Stimulated activated CD4-positive, alpha-beta T cell treated with anti-CD3 and anti-CD28 coated beads, TNF-alpha, amount 100 ng/mL, for 4 hours (primary cell): ENCODE measurements around the gene DDX11.
"Not testable (repeated sequence)": the region's sequence is repeated elsewhere in the genome, so short reads cannot be mapped to it uniquely, and the experiment has no call there.

Experiments
- DNase-seq, 3 experiments: peaks; one replicate each; pipeline ENCODE4 v3.0.0-alpha.2; 2020; ENCODE audit warnings: low read depth in 3 of 3

Gene DDX11

DNA sequence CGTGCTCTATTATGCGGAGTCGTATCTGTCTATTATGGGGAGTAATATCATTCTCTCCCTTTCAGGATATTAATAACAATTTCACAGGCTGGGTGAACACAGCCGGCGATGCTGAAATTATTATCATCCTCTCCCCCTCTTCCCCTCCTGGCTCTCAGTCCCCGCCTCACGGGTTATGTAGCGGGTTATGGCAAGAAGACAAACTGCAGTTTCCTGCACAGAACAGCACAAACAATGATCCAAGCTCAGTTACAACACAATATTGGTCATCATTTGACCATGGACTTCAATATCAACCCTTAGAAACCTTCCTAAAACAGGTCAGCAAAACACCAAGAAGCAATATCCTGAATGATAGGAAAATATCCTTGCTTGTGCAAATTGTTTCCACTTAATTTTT lies 50.5 kb downstream of the DDX11 start:
- DNase-seq = not testable (repeated sequence)

DNA sequence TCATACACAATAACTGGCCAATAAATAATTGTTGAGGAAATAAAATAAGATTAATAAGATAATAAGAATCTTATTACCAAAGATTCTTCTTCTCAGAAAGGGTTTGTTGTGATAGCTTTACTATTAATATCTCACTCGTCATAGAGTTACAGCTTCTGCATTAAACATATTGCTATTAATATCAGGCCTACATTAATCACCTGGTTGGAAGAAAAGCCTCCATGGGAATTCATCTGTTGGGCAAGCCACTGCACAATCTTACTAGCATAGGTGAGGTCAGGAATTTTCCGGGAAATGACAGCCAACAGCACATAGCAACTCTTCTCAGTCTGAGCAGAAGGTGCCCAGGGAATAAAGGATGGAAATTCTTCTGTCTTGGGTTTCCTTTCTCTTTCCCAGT lies 51.5 kb downstream of the DDX11 start:
- not testable (repeated sequence) for DNase-seq

DNA sequence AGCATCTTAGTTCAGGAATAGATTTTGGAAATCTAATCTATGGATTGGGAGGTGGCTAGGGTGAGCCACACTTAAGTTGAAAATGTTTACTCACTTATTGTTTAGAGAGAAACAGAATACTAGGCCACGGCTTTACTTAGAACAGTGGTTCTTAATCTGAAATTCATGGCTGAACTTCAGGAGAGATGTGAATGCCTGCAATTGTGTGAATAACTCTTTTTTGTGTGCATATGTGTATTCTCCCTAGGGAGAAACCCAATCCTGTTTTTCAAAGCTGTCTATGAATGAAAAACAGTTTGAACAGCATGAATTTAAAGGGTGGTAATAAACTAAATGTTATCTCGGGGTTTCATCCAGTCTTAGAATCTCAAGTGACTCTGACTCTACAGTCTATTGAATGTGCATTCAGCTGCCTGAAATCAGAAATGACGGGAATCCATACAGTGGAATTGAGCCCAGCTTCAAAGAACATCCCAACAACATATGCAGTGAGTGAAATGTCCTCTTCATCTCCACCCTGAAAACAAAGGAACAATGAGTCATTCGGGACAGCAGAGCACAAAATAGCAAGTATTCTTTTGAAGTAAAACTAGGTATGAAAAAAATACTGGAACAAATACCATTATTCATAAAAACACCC lies 53.7 kb downstream of the DDX11 start:
- DNase-seq = not testable (repeated sequence)

DNA sequence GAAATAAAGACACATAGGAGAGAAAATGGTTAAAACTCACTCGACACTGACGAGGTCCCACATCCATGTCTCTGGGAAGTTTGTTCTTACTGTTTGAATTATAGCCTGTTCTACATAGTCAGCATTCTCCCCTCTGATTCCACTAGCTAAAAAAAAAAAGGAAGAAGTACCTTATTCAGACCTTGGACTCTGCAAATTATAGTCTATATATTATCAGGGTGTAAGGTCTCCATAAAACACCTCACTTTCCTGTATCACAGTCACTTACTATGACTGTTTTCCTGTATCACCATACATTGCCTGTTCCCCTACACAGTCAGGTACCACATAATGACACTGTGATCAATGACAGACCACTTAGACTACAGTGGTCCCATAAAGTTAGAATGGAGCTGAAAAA lies 62.9 kb downstream of the DDX11 start:
- not testable (repeated sequence) for DNase-seq

DNA sequence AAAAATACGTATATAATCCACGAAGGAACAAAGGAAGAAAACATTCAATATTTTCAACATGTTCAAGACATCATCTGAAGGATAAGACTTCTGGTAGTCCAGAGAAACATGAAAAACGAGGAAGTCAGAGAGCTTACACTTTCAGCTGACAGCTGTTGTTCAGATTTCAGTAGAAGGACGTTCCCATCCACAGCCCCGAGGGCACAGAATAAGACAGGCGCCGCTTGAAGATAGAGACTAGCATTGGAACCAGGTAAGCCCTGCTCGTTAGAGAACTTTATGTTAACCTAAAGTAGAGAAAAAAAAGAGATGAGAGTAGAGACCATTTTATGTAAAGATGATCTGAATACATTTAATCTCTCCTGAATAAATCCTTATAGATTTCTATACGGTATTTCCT lies 71.1 kb downstream of the DDX11 start:
- DNase-seq = not testable (repeated sequence)

DNA sequence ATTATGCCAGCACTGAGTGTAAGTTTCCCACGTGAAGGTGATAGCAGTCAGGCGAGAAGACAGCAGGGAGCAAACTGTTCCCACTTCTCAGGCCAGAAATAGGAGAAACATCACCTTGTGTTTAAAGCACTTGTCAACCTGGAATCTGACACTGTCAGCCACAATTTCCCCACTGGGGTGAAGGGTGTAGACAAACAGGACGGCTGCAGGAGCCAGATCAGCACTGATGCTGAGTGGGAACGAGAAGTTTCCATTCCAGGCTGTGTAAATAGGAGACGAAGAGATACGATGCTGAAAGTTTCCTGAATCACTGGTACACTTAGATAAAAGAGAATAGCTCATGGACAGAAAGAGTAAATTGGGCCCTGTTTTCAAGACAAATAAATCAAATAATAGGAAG lies 71.6 kb downstream of the DDX11 start:
- not testable (repeated sequence) for DNase-seq

DNA sequence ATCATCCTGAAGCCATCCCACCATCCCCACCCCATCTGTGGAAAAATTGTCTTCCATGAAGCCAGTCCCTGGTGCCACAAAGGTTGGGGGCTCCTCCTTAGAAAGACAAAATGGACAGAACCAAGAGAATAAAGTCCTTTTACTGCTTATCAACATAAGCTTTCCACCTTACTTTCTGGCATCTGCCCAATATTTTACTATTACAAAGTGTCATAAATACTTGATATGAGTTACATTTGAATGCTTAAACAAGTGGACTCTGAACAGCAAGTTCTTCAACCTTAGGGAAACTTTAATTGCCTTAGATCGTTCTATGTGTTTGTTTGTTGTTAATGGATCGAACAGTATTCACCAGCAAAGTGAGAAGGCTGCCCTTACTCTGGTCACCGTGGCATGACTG lies 73.8 kb downstream of the DDX11 start:
- DNase-seq = not testable (repeated sequence)

DNA sequence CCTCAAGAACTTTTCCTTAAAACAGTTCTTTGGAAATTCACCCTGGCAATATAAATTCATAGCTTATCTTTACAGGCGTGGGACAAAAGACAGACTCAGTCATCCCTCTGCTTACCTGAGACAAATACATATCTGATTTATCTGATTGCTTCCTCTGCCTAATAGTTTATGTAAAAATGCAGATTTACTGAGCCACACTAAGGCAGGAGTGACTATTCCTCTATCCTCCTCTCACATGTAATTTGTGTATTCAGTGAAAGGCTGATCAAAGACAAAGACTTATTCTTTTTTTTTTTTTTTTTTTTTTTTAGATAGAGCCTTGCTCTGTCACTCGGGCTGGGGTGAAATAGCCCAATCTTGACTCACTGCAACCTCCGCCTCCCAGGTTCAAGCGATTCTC lies 77.1 kb downstream of the DDX11 start:
- not testable (repeated sequence) for DNase-seq
